GM04503 (cell line): Measurements from ENCODE around the gene KIR3DL2.
"Not testable (repeated sequence)": the region's sequence is repeated elsewhere in the genome, so short reads cannot be mapped to it uniquely, and the experiment has no call there.

Experiments
- DNase-seq: peaks from one replicate; pipeline ENCODE4 v3.0.0-alpha.2; 2012; ENCODE audit warnings: low read depth

KIR3DL2 gene

DNA sequence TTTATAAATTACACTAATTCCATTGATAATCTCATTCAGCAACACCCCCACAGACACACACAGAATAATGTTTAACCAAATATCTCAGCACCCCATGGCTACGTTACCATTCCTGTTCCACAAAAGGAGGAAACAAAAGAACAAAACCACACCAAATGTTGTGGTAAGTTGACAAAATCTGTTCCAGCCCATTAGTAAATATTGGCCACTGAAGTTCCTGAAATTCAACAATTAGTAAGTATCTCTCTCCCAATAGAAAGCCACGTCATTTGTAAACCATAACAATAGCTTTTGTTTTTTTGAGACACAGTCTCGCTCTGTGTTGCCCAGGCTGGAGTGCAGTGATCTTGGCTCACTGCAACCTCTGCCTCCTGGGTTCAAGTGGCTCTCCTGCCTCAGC lies 21.5 kb downstream of the KIR3DL2 start:
- DNase-seq = no peak

DNA sequence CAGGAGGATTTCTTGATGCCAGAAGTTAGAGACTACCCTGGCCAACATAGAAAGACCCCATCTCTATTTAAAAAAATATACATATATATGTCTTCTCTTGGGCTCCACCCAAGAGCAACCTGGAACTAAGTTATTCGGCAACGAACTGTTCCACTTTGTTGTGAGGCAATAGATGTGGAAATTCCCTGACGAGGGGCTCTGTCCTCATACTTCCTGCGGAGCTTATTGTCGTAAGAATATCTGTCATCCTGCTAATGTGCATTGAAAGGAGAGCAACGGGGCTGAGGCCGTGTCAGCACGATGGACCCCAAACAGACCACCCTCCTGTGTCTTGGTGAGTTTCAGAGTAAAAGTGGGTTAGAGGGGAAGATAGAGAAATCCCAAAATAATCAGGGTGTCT lies 23.7 kb downstream of the KIR3DL2 start, which contains the start of gene FCAR:
Gene FCAR, plus strand, starts transcription at position 246 of the 400 bp plus-strand sequence. Its CDS starts 55 bp downstream, at position 301.
- no peak for DNase-seq

DNA sequence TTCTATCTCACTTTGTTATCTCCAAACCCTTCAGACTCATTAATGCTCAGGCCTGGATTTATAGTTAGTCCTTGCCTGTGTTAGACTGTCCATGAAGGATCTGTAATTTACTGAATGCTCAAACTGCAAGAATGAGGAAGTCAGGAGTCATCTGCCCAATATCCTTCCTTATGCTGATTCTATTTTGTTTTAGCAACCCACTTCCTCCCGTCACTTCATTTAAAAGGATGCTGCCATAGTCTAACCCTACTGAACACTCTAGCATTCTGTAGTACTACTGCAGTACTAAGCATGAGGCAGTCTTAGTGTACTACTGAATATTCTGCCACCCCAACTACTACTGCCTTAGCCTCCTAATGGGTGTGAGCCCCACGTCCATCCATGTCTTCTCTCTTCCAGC lies 25.3 kb downstream of the KIR3DL2 start:
- DNase-seq = no peak

DNA sequence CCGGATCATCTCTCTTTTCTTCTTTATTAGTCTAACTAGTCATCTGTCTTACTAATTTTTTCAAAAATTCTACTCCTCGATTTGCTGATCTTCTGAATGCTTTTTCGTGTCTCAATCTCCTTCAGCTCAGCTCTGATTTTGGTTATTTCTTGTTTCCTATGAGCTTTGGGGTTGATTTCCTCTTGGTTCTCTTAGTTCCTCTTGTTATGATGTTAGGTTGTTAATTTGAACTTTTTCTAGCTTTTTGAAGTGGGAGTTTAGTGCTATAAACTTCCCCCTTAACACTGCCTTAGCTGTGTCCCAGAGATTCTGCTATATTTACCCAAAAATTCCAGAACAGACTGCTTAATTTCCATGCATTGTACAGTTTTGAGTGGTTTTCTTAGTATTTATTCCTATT lies 27.2 kb downstream of the KIR3DL2 start:
- DNase-seq = no peak

DNA sequence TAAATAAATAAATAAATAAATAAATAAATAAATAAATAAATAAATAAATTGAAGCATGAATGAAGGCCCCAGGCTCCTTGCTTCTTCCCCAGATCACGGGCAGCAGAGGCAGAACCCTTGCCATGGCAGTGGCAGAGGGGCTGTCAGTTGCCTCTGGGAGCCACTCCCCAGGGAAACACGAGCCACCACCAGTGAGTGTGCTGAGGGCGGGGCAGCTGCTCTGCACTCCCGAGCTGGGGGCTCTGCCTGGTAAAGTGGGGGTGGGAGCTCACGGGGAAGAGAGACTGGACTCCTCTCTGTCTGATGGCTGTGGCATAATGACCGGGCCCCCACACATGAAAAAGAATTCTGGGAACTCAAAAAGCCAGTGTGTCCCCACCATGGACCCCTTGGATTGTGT lies 31.6 kb downstream of the KIR3DL2 start:
- no peak for DNase-seq

DNA sequence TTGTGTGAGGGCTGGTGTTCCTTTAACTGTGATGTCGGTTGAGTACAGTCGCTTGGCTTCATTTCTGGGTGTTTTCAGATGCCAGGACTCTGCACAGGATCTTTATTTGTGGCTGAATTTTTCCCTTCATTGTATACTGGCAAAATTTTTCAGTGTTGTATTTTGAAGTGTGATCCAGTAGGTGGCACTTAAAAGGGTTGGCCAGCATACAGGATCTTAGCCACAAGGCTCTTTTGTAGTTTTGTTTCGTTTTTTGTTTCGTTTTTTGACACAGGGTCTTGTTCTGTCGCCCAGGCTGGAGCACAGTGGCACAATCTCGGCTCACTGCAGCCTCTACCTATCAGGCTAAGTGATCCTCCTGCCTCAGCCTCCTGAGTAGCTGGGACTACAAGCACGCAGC lies 32.5 kb downstream of the KIR3DL2 start:
- DNase-seq = no peak

DNA sequence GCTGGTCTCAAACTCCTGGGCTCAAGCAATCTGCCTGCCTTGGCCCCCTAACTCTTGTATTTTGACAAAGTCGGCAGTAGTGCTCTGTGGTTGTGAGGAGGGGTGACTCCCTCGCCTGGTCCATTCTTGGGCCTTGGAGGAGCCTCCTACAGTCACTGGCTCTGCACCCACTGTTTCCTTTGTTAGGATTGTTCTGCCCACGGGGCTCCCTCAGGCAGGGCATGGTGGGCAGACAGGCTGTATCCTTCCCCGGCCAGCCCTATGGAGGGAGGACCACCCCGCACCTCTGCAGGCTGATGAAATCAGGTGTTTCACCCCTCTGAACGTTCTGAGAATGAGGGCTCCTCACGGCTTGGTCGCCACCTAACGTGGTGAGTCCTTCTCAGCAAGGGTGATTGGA lies 33.0 kb downstream of the KIR3DL2 start:
- no peak for DNase-seq

DNA sequence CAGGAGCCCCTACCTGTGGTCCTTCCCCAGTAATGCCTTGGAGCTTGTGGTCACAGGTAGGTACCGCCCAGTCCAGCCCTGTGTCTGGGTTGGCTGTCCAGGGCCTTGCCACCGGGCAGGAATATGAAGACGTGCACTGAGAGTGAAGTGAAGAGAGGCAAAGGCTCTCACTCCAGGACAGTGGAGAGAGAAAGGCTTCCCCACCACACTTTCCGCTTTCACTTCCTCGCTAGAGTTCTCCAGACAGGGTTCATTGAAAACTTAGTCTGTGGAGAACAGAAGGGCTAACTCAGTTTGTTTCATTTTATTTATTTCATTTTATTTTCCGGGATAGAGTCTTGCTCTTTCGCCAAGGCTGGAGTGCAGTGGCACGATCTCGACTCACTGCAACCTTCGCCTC lies 38.0 kb downstream of the KIR3DL2 start:
- no peak for DNase-seq

DNA sequence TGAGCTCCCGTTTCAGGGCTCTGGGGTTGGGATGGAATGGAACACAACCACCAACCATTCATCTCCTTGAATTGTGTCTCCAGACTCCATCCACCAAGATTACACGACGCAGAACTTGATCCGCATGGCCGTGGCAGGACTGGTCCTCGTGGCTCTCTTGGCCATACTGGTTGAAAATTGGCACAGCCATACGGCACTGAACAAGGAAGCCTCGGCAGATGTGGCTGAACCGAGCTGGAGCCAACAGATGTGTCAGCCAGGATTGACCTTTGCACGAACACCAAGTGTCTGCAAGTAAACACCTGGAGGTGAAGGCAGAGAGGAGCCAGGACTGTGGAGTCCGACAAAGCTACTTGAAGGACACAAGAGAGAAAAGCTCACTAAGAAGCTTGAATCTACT lies 39.3 kb downstream of the KIR3DL2 start:
- no peak for DNase-seq

DNA sequence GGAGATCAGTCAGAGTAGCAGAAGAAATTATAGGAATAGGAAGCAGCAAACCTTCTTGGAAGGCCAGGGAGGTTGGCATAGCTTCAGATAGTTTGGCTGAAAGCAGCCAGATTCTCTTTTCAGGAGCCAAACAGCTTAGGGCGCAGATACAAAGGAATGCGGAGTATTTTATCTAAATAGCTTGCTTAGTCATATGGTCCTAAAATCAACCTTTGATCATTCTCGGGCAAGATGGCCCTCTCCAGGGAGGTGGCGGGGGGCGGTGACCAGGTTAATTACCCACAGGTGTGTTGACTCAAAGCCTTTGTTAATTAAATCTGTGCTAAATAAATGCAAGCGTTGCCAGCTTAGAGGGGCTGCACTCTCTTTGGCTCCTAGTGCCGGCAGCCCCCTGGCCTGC lies 43.2 kb downstream of the KIR3DL2 start:
- DNase-seq = no peak

DNA sequence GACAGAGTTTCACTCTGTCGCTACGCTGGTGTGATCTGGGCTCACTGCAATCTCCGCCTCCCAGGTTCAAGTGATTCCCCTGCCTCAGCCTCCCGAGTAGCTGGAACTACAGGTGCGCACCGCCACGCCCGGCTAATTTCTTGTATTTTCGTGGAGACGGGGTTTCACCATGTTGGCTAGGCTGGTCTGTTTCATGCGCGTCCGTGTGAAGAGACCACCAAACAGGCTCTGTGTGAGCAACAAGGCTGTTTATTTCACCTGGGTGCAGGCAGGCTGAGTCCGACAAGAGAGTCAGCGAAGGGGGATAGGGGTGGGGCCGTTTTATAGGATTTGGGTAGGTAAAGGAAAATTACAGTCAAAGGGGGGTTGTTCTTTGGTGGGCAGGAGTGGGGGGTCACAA lies 43.9 kb downstream of the KIR3DL2 start:
- not testable (repeated sequence) for DNase-seq

DNA sequence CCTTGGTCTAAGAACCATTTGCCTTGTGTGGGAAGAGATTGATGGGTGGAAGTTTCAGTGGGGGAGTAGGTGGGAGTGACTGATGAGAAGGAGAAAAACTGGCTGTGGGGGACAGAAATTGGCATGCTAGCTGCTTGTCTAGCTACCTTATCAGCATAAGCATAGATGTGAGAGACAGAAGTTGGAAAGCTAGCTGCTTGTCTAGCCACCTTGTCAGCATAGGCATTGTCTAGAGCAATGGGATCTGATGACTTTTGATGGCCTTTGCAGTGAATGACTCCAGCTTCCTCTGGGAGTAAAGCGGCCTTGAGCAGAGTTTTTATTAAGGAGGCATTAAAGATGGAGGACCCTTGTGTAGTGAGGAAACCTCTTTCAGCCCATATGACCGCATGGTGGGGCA lies 45.8 kb downstream of the KIR3DL2 start:
- no peak for DNase-seq

DNA sequence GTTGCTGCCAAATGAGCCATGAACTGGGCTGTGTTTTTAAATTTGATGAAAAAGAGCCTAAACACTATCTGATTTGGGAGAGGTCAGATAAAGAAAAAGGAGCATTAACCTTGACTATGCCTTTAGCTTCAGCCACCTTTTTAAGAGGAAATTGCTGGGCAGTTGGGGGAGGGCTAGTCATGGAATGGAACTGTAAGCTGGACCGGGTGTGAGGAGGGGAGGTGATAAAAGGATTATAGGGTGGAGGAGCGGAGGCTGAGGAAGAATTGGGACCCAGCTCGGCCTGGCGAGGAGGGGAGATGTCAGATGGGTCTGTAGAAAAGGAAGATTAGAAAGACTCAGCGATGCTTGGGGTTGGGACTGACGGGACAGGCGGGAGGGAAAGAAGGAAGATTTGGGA lies 48.4 kb downstream of the KIR3DL2 start:
- DNase-seq = not testable (repeated sequence)

DNA sequence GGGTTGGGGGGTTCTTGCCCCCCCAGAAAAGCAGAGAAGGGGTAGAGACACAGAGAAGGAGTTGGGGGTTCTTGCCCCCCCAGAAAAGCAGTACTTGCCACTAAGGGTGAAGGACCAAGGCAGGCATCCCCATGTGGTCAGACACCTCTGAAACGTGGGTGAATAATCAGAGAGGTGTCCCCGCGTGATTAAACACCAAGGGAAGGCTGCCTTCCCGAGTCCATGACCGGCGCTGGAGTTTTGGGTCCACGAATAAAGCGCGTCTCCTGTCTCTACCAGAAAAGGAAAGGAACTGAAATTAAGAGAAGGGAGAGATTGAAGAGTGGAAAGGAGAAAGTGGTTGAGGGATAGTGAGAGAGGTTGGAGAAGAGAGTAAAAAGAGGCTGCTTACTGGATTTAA lies 49.4 kb downstream of the KIR3DL2 start:
- DNase-seq = not testable (repeated sequence)

DNA sequence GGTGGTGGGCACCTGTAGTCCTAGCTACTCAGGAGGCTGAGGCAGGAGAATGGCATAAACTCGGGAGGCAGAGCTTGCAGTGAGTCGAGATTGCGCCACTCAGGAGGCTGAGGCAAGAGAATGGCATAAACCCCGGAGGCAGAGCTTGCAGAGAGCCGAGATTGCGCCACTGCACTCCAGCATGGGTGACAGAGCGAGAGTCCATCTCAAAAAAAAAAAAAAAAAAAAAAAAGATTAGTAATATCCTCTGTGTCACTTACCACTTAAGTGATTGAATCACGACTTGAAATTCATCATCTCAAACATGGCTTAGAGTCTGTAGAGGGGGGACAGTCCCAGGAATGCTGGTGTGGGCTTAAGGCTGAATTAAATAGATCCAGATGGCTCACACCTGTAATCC lies 50.9 kb downstream of the KIR3DL2 start:
- not testable (repeated sequence) for DNase-seq

DNA sequence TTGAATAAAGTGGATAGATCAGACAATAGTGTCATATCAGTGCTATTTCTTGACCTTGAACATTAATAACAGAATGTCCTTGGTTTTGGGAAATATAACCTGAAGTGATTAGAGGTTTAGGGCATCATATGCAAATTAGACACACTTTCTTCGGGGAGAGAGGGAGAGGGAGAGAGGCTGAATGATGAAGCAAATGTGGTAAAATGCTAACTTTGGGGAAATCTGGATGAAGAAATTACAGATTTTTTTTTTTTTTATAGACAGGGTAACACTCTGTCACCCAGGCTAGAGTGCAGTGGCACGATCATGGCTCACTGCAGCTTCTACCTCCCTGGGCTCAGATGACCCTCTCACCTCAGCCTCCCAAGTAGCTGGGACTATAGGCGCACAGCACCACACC lies 51.8 kb downstream of the KIR3DL2 start:
- no peak for DNase-seq

DNA sequence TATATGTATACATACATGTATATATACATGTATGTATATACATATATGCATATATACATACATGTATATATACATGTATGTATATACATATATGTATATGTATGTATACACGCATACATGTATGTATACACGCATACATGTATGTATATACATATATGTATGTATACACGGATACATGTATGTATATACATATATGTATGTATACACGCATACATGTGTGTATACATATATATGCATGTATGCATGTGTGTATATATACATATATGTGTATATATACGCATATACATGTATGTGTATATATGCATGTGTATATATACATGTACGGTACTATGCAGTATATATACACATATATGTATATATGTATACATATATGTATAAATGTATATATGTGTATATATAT lies 53.1 kb downstream of the KIR3DL2 start:
- no peak for DNase-seq

DNA sequence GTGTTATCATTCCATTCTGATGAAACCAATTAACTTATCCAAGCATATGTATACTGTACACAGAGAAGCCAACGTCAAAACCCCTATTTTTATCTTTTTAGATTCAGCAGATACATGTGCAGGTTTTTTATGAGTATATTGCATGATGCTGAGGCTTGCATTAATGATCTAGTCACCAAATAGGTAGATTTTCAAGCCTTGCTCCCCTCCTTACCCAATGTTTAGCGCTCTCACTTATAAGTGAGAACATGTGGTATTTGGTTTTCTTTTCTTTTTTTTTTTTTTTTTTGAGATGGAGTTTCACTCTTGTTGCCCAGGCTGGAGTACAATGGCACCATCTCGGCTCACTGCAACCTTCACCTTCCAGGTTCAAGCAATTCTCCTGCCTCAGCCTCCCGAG lies 54.0 kb downstream of the KIR3DL2 start:
- DNase-seq = not testable (repeated sequence)

DNA sequence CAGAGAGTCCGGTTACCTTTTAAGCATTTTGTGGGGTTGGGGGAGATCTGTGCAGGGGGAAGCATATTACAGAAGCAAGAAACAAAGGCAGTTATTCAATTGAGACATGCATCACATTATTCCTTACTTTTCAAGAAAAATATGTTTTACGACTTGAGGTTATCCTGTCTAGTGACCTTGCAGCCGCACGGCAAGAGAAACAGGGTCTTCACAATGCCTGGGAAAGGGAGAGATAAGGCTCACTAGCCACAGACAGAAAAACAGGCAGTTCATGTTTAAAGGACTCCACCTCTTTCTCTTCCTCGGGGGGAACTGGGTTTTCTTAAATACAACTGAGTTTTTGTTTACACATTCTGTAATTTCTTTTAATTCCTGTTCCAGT lies 55.2 kb downstream of the KIR3DL2 start:
- DNase-seq = no peak

DNA sequence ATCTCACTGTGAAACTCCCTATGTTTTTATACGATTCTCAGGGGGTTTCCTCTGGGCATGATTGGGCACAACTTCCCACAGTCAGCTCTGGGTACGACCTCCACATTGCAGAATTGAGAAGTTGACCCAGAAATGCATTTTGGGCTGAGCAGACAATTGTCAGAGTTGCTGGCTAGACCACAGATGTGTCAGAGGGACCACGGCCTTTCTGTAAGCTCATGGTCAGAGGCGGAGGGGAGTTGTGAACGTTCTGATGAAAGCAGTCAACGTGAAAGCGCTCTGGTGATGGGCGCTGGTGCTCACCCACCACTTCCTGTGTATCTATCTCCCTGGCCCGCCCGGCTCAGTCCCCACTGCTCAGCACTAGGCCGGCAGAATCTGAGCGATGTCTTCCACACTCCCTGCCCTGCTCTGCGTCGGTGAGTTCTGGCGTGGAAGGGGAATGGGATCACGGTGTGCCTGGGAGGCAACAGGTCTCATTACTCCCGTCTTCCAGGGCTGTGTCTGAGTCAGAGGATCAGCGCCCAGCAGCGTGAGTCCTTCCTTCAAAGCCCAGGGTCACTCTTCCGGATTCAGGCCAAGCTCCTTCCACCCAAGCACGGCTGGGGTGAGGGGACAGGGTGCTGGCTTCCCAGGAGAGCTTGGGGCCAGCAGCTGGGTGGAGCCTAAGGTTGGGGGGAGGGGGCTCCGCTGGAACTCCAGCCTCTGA lies 55.7 kb downstream of the KIR3DL2 start, which contains the start of gene NCR1:
Gene NCR1, plus strand, starts transcription at position 346 of the 709 bp plus-strand sequence. Its CDS starts 40 bp downstream, at position 386.
- no peak for DNase-seq

DNA sequence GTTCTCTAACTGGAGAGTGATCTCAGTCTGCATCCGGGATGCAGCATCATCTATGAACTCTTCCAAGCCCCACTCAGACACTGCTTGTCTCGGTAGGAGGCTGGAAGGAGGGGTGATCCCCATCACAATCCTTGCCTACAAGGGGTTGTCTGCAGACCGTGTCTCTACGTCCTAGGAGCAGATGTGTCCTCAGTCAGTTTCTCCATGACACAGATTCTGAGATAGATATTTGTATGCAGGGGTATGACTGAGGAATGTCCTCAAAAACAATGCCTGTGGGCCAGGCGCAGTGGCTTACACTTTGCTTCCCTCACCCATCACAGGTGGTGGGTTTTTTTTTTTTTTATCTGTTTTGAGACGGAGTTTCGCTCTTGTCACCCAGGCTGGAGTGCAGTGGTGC lies 56.6 kb downstream of the KIR3DL2 start:
- no peak for DNase-seq

DNA sequence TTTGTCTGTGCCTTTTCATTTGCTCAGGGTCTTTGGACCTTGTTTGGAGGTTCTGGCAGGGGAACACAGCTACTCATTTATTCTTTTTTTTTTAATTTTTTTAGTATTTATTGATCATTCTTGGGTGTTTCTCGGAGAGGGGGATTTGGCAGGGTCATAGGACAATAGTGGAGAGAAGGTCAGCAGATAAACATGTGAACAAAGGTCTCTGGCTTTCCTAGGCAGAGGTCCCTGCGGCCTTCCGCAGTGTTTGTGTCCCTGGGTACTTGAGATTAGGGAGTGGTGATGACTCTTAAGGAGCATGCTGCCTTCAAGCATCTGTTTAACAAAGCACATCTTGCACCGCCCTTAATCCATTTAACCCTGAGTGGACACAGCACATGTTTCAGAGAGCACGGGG lies 57.7 kb downstream of the KIR3DL2 start:
- DNase-seq = not testable (repeated sequence)
